Liver (tissue), 9 donors: Measurements from ENCODE around the gene PTBP3. TPM values are rescaled to one million over a fixed set of nuclear protein-coding genes. Genes with fewer than 3 reads are reported as not detected.
A peak's percentile ranks its signal among the peaks of the same experiment; 100 is the strongest.

Experiments
- DNase-seq: peaks from one replicate; pipeline ENCODE4 v3.0.0-alpha.2; 2017; ENCODE audit warnings: low spot score
- H3K27ac ChIP-seq, 2 donors: one replicate each; pipeline ENCODE4 v1.7.0; 2013; ENCODE audit warnings: inconsistent platforms in 2 of 2, low read length in 2 of 2, control low read depth in 1 of 2, low read depth in 1 of 2, mild to moderate bottlenecking in 1 of 2
- H3K27me3 ChIP-seq, 4 donors: one replicate each; pipeline versions ENCODE4 v1.6.1 to v1.7.0; 2013; ENCODE audit warnings: low read length in 3 of 4, inconsistent platforms in 1 of 4, mild to moderate bottlenecking in 1 of 4, moderate library complexity in 1 of 4; ENCODE audit not compliant: control insufficient read depth in 4 of 4, insufficient read depth in 4 of 4
- H3K36me3 ChIP-seq, 4 donors: one replicate each; pipeline versions ENCODE4 v1.6.1 to v1.7.0; 2013; ENCODE audit warnings: low read length in 3 of 4, mild to moderate bottlenecking in 3 of 4, low read depth in 1 of 4, moderate library complexity in 1 of 4; ENCODE audit not compliant: control insufficient read depth in 4 of 4, insufficient read depth in 3 of 4
- H3K4me1 ChIP-seq, 4 donors: one replicate each; pipeline versions ENCODE4 v1.6.1 to v1.7.0; 2013; ENCODE audit warnings: low read length in 3 of 4, mild to moderate bottlenecking in 3 of 4, moderate library complexity in 1 of 4; ENCODE audit not compliant: control insufficient read depth in 4 of 4, insufficient read depth in 4 of 4
- H3K4me3 ChIP-seq, 3 donors: one replicate each; pipeline versions ENCODE4 v1.6.1 to v1.7.0; 2013; ENCODE audit warnings: low read length in 3 of 3, control low read depth in 1 of 3, low read depth in 1 of 3, mild to moderate bottlenecking in 1 of 3
- H3K9ac ChIP-seq, 2 donors: one replicate each; pipeline ENCODE4 v1.7.0; 2013; ENCODE audit warnings: low read length in 2 of 2, mild to moderate bottlenecking in 2 of 2, moderate library complexity in 2 of 2, control low read depth in 1 of 2, low read depth in 1 of 2
- H3K9me3 ChIP-seq, 4 donors: one replicate each; pipeline versions ENCODE4 v1.6.1 to v1.7.0; 2013; ENCODE audit warnings: low read length in 3 of 4; ENCODE audit not compliant: control insufficient read depth in 4 of 4
- FOXA2 ChIP-seq: IDR thresholded peaks from 2 replicates; pipeline ENCODE4 v1.6.1; 2016; ENCODE audit warnings: antibody characterized with exemption
- GABPA ChIP-seq, 2 donors: IDR thresholded peaks in 1 of 2; conservative IDR thresholded peaks in 1 of 2; 2 replicates each; pipeline ENCODE4 v1.6.1; 2016; ENCODE audit warnings: antibody characterized with exemption in 2 of 2, mild to moderate bottlenecking in 1 of 2, moderate library complexity in 1 of 2
- HNF4A ChIP-seq, 2 donors: conservative IDR thresholded peaks; 2 replicates each; pipeline ENCODE4 v1.6.1; 2016; ENCODE audit warnings: antibody characterized with exemption in 2 of 2, mild to moderate bottlenecking in 2 of 2
- HNF4G ChIP-seq: IDR thresholded peaks from 2 replicates; pipeline ENCODE4 v1.6.1; 2016; ENCODE audit warnings: antibody characterized with exemption
- NR2F2 ChIP-seq: IDR thresholded peaks from 2 replicates; pipeline ENCODE4 v1.6.1; 2016; ENCODE audit warnings: antibody characterized with exemption
- RXRA ChIP-seq, 2 donors: IDR thresholded peaks; 2 replicates each; pipeline ENCODE4 v1.6.1; 2017 to 2018; ENCODE audit warnings: antibody characterized with exemption in 2 of 2, mild to moderate bottlenecking in 1 of 2
- SP1 ChIP-seq: IDR thresholded peaks from 2 replicates; pipeline ENCODE4 v1.6.1; 2018; ENCODE audit warnings: antibody characterized with exemption, mild to moderate bottlenecking
- TAF1 ChIP-seq: conservative IDR thresholded peaks from 2 replicates; pipeline ENCODE4 v1.6.1; 2016; ENCODE audit warnings: antibody characterized with exemption, mild to moderate bottlenecking
- YY1 ChIP-seq: IDR thresholded peaks from 2 replicates; pipeline ENCODE4 v1.6.1; 2016; ENCODE audit warnings: antibody characterized with exemption, mild to moderate bottlenecking
- WGBS: extraction: QIAGEN DNeasy Blood & Tissue Kit; methylation state at CpG from one replicate; pipeline ENCODE4 v1.1.7; 2013; 5-methylcytosine and 5-hydroxymethylcytosine counted together
- polyA plus RNA-seq, 2 donors: library from polyadenylated mRNA; stranded (reverse) in 1 of 2; unstranded in 1 of 2; fragments of 200-250 nt in 1 of 2; fragments of >200 nt in 1 of 2; fragmentation: Nextera tagmentation in 1 of 2; extraction: Ambion mirVana in 1 of 2; gene quantifications; one replicate each; pipeline versions ENCODE4 v1.2.1 to v1.2.3, GENCODE V29; 2013 to 2015
- total RNA-seq, 2 donors: library from RNA; depleted of rRNA; stranded (reverse); fragments of >200 nt; gene quantifications; one replicate each; pipeline ENCODE4 v1.2.3, GENCODE V29; 2014
- TF ChIP-seq, protein P1 (sequence below): IDR thresholded peaks from 2 replicates; pipeline ENCODE4 v1.6.1; 2016; ENCODE audit warnings: antibody characterized with exemption, mild to moderate bottlenecking
- TF ChIP-seq, protein P2 (sequence below): IDR thresholded peaks from 2 replicates; pipeline ENCODE4 v1.6.1; 2016; ENCODE audit warnings: antibody characterized with exemption
- TF ChIP-seq, protein P3 (sequence below): IDR thresholded peaks from 2 replicates; pipeline ENCODE4 v1.6.1; 2016; ENCODE audit warnings: antibody characterized with exemption
- donor health status: healthy.
- donor health status: healthy.
- donor health status: healthy.
- donor health status: healthy.
- donor health status: healthy.

Gene PTBP3
- total and polyA plus RNA-seq, 4 donors = 4.3 to 34.1 (median 9.2) TPM

DNA sequence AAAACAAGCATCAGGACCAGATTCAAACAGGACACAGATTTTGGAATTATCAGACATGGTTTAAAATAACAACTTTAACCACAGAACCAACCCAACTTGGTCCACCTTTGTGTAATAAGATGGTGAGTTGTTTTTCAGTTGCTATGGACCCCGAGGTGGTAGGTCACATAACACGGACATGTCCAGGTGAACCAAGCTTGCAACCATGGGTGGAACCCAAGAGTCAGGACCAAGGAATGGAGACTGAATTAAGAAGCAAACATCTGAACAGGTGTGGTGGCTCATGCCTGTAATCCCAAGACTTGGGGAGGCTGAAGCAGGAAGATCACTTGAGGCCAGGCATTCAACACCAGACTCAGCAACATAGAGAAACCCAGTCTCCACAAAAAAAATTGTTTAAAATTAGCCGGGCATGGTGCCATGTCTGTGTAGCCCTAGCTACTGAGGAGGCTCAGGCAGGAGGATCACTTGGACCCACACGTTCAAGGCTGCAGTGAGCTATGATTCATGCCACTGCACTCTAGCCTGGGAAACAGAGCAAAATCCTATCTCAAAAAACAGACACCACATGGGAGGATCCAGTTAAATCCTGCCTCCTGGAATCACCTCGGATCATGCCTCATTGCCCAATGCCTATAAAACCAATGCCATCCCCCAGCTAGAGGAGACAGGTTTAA, 10.6 kb downstream of the PTBP3 start (continued):
- TF ChIP-seq GABPA (IDR thresholded peaks at IDR 0.05 in 1 of 2, conservative IDR thresholded peaks at IDR 0.05 in 1 of 2) = no peak
- TF ChIP-seq SP1 = no peak
- no peak for TF ChIP-seq HNF4A (conservative IDR thresholded peaks at IDR 0.05)
- TF ChIP-seq YY1 = no peak
- TF ChIP-seq RXRA (IDR thresholded peaks at IDR 0.05) = no peak

DNA sequence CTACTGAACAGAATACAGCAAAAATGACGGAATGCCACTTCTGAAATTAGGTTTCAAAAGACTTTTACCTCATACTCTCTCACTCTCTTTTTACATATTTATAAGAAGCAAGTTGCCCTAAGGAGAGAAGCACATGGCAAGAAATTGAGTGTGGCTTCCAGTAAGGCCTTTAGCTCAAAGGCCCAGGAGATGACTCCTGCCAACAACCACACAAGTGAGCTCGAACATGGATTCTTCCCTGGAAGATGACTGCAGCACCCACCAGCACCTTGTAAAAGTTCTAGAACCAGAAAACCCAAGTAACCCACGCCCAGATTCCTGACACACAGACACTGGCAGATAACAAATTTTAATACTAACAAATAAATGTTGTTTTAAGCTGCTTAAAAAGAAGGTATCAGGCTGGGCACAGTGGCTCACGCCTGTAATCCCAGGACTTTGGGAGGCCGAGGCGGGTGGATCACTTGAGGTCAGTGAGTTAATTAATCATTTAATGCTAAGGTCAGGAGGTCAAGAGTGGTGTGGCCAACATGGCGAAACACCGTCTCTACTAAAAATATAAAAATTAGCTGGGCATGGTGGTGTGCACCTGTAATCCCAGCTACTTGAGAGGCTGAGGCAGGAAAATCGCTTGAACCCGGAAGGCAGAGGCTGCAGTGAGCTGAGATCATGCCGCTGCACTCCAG, 17.0 kb downstream of the PTBP3 start:
- Histone ChIP-seq H3K36me3 (no peaks in the 10 kb centered on the region), H3K27ac (no peak overlapping the region), H3K9me3 (no peaks in the 10 kb centered on the region), H3K4me3 (no peak overlapping the region), H3K27me3 (no peaks in the 10 kb centered on the region), H3K9ac (no peak overlapping the region), H3K4me1 (peaks cover 0 to 10% (median 4%) of the 10 kb centered on the region in 4 donors)
- WGBS = 74% methylated on average over 11 of the region's 11 CpGs
- no peak for TF ChIP-seq SP1
- peak in 1 of 2 donors; percentile 17 for TF ChIP-seq RXRA (IDR thresholded peaks at IDR 0.05)
- DNase-seq = no peak

DNA sequence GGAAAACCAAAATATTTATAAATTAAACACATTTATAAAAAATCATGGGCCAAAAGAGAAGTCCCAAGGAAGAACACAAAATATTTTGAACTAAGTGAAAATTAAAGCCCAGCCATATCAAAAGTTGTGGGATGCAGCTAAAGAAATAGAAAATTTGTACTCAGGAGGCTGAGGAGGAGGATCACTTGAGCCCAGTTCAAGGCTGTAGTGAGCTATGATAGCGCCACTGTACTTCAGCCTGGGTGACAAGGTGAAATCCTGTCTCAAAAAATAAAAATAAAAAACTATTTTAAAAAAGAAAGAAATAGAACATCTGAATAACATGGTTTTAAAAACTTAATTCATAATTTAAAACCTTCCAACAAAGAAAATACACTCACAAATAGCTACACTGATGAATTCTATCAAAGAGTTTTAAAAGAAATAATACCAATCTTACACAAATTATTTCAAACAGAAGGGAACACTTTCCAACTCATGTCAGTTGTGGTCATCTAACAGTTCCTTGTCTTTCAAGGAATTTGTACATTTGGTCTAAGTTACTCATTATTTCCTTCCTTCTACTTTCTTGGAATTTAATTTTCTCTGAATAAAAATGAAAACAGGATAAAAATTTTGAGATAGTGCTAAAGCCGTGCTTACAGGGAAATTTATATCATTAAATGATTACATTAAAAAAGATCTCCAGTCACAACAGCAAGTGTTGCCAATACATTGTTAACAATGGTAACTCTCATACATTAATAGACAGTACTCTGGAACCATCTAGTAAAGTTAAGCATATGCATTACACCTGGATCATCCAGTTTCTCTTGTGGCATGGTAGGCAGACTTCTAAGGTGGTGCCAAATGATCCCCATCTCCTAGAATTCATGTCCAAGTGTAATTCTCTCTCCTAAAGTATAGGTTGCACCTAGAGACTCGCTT, 17.8 kb downstream of the PTBP3 start:
- no peak overlapping the region for H3K9ac ChIP-seq
- DNase-seq = no peak
- H3K27ac ChIP-seq = no peak overlapping the region
- H3K4me1 ChIP-seq = peaks cover 0 to 10% (median 4%) of the 10 kb centered on the region in 4 donors
- H3K4me3 ChIP-seq = no peak overlapping the region
- WGBS = 86% methylated on average over 3 of the region's 3 CpGs
- no peak for TF ChIP-seq HNF4G
- TF ChIP-seq, protein P1, sequence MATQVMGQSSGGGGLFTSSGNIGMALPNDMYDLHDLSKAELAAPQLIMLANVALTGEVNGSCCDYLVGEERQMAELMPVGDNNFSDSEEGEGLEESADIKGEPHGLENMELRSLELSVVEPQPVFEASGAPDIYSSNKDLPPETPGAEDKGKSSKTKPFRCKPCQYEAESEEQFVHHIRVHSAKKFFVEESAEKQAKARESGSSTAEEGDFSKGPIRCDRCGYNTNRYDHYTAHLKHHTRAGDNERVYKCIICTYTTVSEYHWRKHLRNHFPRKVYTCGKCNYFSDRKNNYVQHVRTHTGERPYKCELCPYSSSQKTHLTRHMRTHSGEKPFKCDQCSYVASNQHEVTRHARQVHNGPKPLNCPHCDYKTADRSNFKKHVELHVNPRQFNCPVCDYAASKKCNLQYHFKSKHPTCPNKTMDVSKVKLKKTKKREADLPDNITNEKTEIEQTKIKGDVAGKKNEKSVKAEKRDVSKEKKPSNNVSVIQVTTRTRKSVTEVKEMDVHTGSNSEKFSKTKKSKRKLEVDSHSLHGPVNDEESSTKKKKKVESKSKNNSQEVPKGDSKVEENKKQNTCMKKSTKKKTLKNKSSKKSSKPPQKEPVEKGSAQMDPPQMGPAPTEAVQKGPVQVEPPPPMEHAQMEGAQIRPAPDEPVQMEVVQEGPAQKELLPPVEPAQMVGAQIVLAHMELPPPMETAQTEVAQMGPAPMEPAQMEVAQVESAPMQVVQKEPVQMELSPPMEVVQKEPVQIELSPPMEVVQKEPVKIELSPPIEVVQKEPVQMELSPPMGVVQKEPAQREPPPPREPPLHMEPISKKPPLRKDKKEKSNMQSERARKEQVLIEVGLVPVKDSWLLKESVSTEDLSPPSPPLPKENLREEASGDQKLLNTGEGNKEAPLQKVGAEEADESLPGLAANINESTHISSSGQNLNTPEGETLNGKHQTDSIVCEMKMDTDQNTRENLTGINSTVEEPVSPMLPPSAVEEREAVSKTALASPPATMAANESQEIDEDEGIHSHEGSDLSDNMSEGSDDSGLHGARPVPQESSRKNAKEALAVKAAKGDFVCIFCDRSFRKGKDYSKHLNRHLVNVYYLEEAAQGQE = no peak
- no peak for TF ChIP-seq GABPA (IDR thresholded peaks at IDR 0.05 in 1 of 2, conservative IDR thresholded peaks at IDR 0.05 in 1 of 2)
- TF ChIP-seq HNF4A (conservative IDR thresholded peaks at IDR 0.05) = no peak
- no peak for TF ChIP-seq NR2F2
- no peak for TF ChIP-seq TAF1
- TF ChIP-seq, protein P2, sequence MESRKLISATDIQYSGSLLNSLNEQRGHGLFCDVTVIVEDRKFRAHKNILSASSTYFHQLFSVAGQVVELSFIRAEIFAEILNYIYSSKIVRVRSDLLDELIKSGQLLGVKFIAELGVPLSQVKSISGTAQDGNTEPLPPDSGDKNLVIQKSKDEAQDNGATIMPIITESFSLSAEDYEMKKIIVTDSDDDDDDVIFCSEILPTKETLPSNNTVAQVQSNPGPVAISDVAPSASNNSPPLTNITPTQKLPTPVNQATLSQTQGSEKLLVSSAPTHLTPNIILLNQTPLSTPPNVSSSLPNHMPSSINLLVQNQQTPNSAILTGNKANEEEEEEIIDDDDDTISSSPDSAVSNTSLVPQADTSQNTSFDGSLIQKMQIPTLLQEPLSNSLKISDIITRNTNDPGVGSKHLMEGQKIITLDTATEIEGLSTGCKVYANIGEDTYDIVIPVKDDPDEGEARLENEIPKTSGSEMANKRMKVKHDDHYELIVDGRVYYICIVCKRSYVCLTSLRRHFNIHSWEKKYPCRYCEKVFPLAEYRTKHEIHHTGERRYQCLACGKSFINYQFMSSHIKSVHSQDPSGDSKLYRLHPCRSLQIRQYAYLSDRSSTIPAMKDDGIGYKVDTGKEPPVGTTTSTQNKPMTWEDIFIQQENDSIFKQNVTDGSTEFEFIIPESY = no peak
- TF ChIP-seq, protein P3, sequence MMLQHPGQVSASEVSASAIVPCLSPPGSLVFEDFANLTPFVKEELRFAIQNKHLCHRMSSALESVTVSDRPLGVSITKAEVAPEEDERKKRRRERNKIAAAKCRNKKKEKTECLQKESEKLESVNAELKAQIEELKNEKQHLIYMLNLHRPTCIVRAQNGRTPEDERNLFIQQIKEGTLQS = no peak
- TF ChIP-seq FOXA2 = no peak
- H3K9me3 ChIP-seq = no peaks in the 10 kb centered on the region
- H3K27me3 ChIP-seq = no peaks in the 10 kb centered on the region
- no peaks in the 10 kb centered on the region for H3K36me3 ChIP-seq
